SK-N-SH (cell line): Measurements from ENCODE around the gene KBTBD3. TPM values are rescaled to one million over a fixed set of nuclear protein-coding genes. Genes with fewer than 3 reads are reported as not detected.

Experiments
- CTCF ChIA-PET: fragments of 300-600, 350-600 bp; formaldehyde crosslinking; extraction: SDS; loops from one replicate; lab custom pipeline; 2021; lab: Yijun Ruan, JAX
- POLR2A ChIA-PET: fragments of 350-600 bp; sonication (Branson Sonifier 250); formaldehyde crosslinking; extraction: SDS; loops from one replicate; lab custom pipeline; 2020; ENCODE audit warnings: antibody characterized with exemption, inconsistent platforms; lab: Yijun Ruan, JAX
- DNase-seq: peaks from one replicate; pipeline ENCODE4 v3.0.0; 2012
- H2AFZ ChIP-seq: fragments of 200-600 bp; sonication (generic); 2 replicates; pipeline ENCODE4 v1.8.1; 2016; ENCODE audit warnings: antibody characterized with exemption, mild to moderate bottlenecking, low read depth
- H3F3A ChIP-seq: fragments of 200-600 bp; sonication (generic); replicated peaks from 2 replicates; pipeline ENCODE3; 2016; ENCODE audit warnings: antibody characterized with exemption, mild to moderate bottlenecking; ENCODE audit not compliant: insufficient read depth
- H3K27ac ChIP-seq, 2 experiments: fragments of 200-500 bp in 1 of 2; fragments of 200-600 bp in 1 of 2; sonication (Bioruptor generic) in 1 of 2; sonication (generic), shearing (Covaris generic) in 1 of 2; 2 replicates each; pipeline versions ENCODE4 v1.5.1 to v1.6.1; 2014 to 2016; ENCODE audit warnings: low read depth in 2 of 2, inconsistent platforms in 1 of 2, low read length in 1 of 2, mild to moderate bottlenecking in 1 of 2, mixed read lengths in 1 of 2
- H3K27me3 ChIP-seq: fragments of 200-600 bp; sonication (generic), shearing (Covaris generic); 2 replicates; pipeline ENCODE4 v1.6.1; 2016; ENCODE audit warnings: mixed run types; ENCODE audit not compliant: insufficient read depth
- H3K36me3 ChIP-seq, 2 experiments: fragments of 200-500 bp in 1 of 2; fragments of 200-600 bp in 1 of 2; sonication (Bioruptor generic) in 1 of 2; sonication (generic) in 1 of 2; replicated peaks in 1 of 2; 2 replicates each; pipeline versions ENCODE3 to v1.5.1; 2014 to 2016; ENCODE audit warnings: low read length in 1 of 2, mild to moderate bottlenecking in 1 of 2; ENCODE audit not compliant: insufficient read depth in 2 of 2, control insufficient read depth in 1 of 2
- H3K4me1 ChIP-seq, 2 experiments: fragments of 200-500 bp in 1 of 2; fragments of 200-600 bp in 1 of 2; sonication (Bioruptor generic) in 1 of 2; sonication (generic), shearing (Covaris generic) in 1 of 2; 2 replicates each; pipeline versions ENCODE4 v1.5.1 to v1.6.1; 2014 to 2016; ENCODE audit warnings: low read depth in 1 of 2, low read length in 1 of 2, mixed run types in 1 of 2; ENCODE audit not compliant: insufficient read depth in 2 of 2, control insufficient read depth in 1 of 2
- H3K4me2 ChIP-seq: fragments of 200-600 bp; sonication (generic), shearing (Covaris generic); 2 replicates; pipeline ENCODE4 v1.6.1; 2017; ENCODE audit warnings: mixed run types
- H3K4me3 ChIP-seq, 2 experiments: fragments of 200-500 bp in 1 of 2; fragments of 200-600 bp in 1 of 2; sonication (Bioruptor generic) in 1 of 2; sonication (generic), shearing (Covaris generic) in 1 of 2; 2 replicates each; pipeline versions ENCODE4 v1.5.1 to v1.8.1; 2014 to 2016; ENCODE audit warnings: low read depth in 2 of 2, inconsistent platforms in 1 of 2, low read length in 1 of 2, mild to moderate bottlenecking in 1 of 2, mixed read lengths in 1 of 2, moderate library complexity in 1 of 2
- H3K79me2 ChIP-seq: fragments of 200-600 bp; sonication (generic); 2 replicates; pipeline ENCODE4 v1.8.1; 2017; ENCODE audit warnings: mild to moderate bottlenecking; ENCODE audit not compliant: insufficient read depth
- H3K9ac ChIP-seq: fragments of 200-600 bp; sonication (generic); 2 replicates; pipeline ENCODE4 v1.6.1; 2017; ENCODE audit warnings: mixed run types
- H3K9me2 ChIP-seq: fragments of 200-600 bp; sonication (generic); 2 replicates; pipeline ENCODE4 v1.6.1; 2017; ENCODE audit warnings: mixed run types
- H3K9me3 ChIP-seq: fragments of 200-600 bp; sonication (generic); 2 replicates; pipeline ENCODE4 v1.6.1; 2017; ENCODE audit warnings: mixed run types, mild to moderate bottlenecking, moderate library complexity
- H4K20me1 ChIP-seq: fragments of 200-600 bp; sonication (generic); 2 replicates; pipeline ENCODE4 v1.6.1; 2017; ENCODE audit warnings: mild to moderate bottlenecking, mixed run types; ENCODE audit not compliant: insufficient read depth
- ELF1 ChIP-seq: IDR thresholded peaks from 2 replicates; pipeline ENCODE4 v1.4.0; 2012
- FOXM1 ChIP-seq: IDR thresholded peaks from 2 replicates; pipeline ENCODE4 v1.4.0; 2012; ENCODE audit warnings: low read depth, mild to moderate bottlenecking
- IRF3 ChIP-seq: fragments of 150-350 bp; IDR thresholded peaks from 2 replicates; pipeline ENCODE4 v1.6.1; 2016; ENCODE audit warnings: mild to moderate bottlenecking, low read depth, low read length
- MAX ChIP-seq: IDR thresholded peaks from 2 replicates; pipeline ENCODE4 v1.4.0; 2012; ENCODE audit warnings: low read depth
- PBX3 ChIP-seq: IDR thresholded peaks from 2 replicates; pipeline ENCODE4; 2012
- POLR2AphosphoS5 ChIP-seq: IDR thresholded peaks from 2 replicates; pipeline ENCODE4 v1.6.1; 2012; ENCODE audit warnings: low read depth, low read length
- RCOR1 ChIP-seq: fragments of 150-350 bp; IDR thresholded peaks from 2 replicates; pipeline ENCODE4 v1.6.1; 2017; ENCODE audit warnings: antibody characterized with exemption, low read length
- SMC3 ChIP-seq: IDR thresholded peaks from 2 replicates; pipeline ENCODE4 v1.6.1; 2012; ENCODE audit warnings: low read depth, low read length, improper control_type of control experiment
- TAF1 ChIP-seq: IDR thresholded peaks from 2 replicates; pipeline ENCODE4 v1.6.1; 2012; ENCODE audit warnings: low read depth, mild to moderate bottlenecking, low read length, moderate library complexity, borderline replicate concordance
- TCF12 ChIP-seq: IDR thresholded peaks from 2 replicates; pipeline ENCODE4 v1.4.0; 2012
- YY1 ChIP-seq: IDR thresholded peaks from 2 replicates; pipeline ENCODE4 v1.4.0; 2012; ENCODE audit warnings: low read depth, mild to moderate bottlenecking
- WGBS: methylation state at CpG from one replicate; pipeline ENCODE4 v1.1.6; 2017; ENCODE audit warnings: low lambda C conversion rate; 5-methylcytosine and 5-hydroxymethylcytosine counted together
- polyA plus RNA-seq, 3 experiments: library from polyadenylated mRNA; depleted of rRNA; stranded (reverse); fragments of >200 nt; gene quantifications; 2 replicates each; pipeline ENCODE4 v1.2.3, GENCODE V29; 2012

The KBTBD3 gene
- polyA plus RNA-seq, 1 of the 3 experiments (the other 2 are of a cell fraction), result 1.9 TPM

GRCh38 chr11:106021181-106021966, 55.8 kb downstream of the KBTBD3 start:
- H2AFZ ChIP-seq, result peak overlapping the region; percentile 91
- H3K4me3 ChIP-seq, result peak overlapping the region; percentile 80 to 81
- no peaks in the 10 kb centered on the region for H3F3A ChIP-seq
- H3K9ac ChIP-seq, result peak overlapping the region; percentile 78
- H3K79me2 ChIP-seq, result peaks cover 51% of the 10 kb centered on the region
- peaks cover 12 to 25% of the 10 kb centered on the region in 2 experiments for H3K36me3 ChIP-seq
- WGBS, result 7% methylated on average over 14 of the region's 18 CpGs
- peak overlapping the region; percentile 72 for H3K4me2 ChIP-seq
- no peak for DNase-seq
- peak overlapping the region; percentile 57 to 85; a peak in 3 of 4 replicates for H3K27ac ChIP-seq
- H3K9me2 ChIP-seq, result no peaks in the 10 kb centered on the region
- CTCF ChIA-PET, result no interaction called here
- H3K27me3 ChIP-seq, result no peaks in the 10 kb centered on the region
- TF ChIP-seq ELF1, result no peak
- no peak for TF ChIP-seq FOXM1
- peak; percentile 68 for TF ChIP-seq TCF12
- TF ChIP-seq IRF3, result no peak
- TF ChIP-seq PBX3, result peak; percentile 60; the same call in 1 of the 2 replicates
- TF ChIP-seq YY1, result no peak
- peak; percentile 35; the same call in 1 of the 2 replicates for TF ChIP-seq POLR2AphosphoS5
- TF ChIP-seq SMC3, result no peak
- TF ChIP-seq, all 33 proteins: peak for 3
- Histone ChIP-seq H3K9me3 (no peaks in the 10 kb centered on the region), H3K4me1 (peaks cover 0 to 28% of the 10 kb centered on the region in 2 experiments; a peak in 3 of 4 replicates), H4K20me1 (no peaks in the 10 kb centered on the region)
- POLR2A ChIA-PET, result no interaction called here

GRCh38 chr11:106017093-106017492, 60.1 kb downstream of the KBTBD3 start:
- peaks cover 11 to 26% of the 10 kb centered on the region in 2 experiments; a peak in 3 of 4 replicates for H3K4me1 ChIP-seq
- H3K27ac ChIP-seq, result no peak overlapping the region
- H3K4me2 ChIP-seq, result no peak overlapping the region
- H3K79me2 ChIP-seq, result peaks cover 87% of the 10 kb centered on the region
- no peak overlapping the region for H3K4me3 ChIP-seq
- peaks cover 4% of the 10 kb centered on the region for H3F3A ChIP-seq
- H3K9ac ChIP-seq, result no peak overlapping the region
- H3K9me3 ChIP-seq, result no peaks in the 10 kb centered on the region
- WGBS, result 100% methylated on average over 2 of the region's 2 CpGs
- peaks cover 21 to 29% of the 10 kb centered on the region in 2 experiments for H3K36me3 ChIP-seq
- H4K20me1 ChIP-seq, result no peaks in the 10 kb centered on the region
- H3K9me2 ChIP-seq, result no peaks in the 10 kb centered on the region
- no peaks in the 10 kb centered on the region for H3K27me3 ChIP-seq
- ChIA-PET POLR2A (no interaction called here), CTCF (no interaction called here)
- TF ChIP-seq ELF1 (no peak), TAF1 (no peak), MAX (no peak), RCOR1 (no peak)
- H2AFZ ChIP-seq, result no peak overlapping the region
- DNase-seq, result no peak
